SK-N-MC (cell line): Measurements from ENCODE around the gene GRID2.
"Not testable (repeated sequence)": the region's sequence is repeated elsewhere in the genome, so short reads cannot be mapped to it uniquely, and the experiment has no call there.

Experiments used
- DNase-seq: peaks from one replicate; pipeline ENCODE4 v3.0.0-alpha.2; 2011; ENCODE audit warnings: low read depth, low spot score
- H3K27ac ChIP-seq: fragments of 200-600 bp; sonication (generic); 2 replicates; pipeline ENCODE4 v1.5.1; 2016; ENCODE audit warnings: mixed run types
- H3K36me3 ChIP-seq: fragments of 200-600 bp; sonication (generic); 2 replicates; pipeline ENCODE4 v1.6.1; 2017; ENCODE audit warnings: antibody characterized with exemption, low read length, mixed read lengths; ENCODE audit not compliant: insufficient read depth
- H3K4me3 ChIP-seq: fragments of 200-600 bp; sonication (generic); 2 replicates; pipeline ENCODE4 v1.5.1; 2016
- H3K9ac ChIP-seq: fragments of 200-600 bp; sonication (generic); 2 replicates; pipeline ENCODE4 v1.8.0; 2017; ENCODE audit warnings: mixed run types, mixed read lengths; ENCODE audit not compliant: insufficient read length
- H3K9me3 ChIP-seq: fragments of 200-600 bp; sonication (generic); 2 replicates; pipeline ENCODE4 v1.6.1; 2017; ENCODE audit warnings: low read depth, mild to moderate bottlenecking, antibody characterized with exemption, low read length, moderate library complexity, mixed read lengths
- EZH2 ChIP-seq: fragments of 200-600 bp; sonication (generic); IDR thresholded peaks from one replicate; pipeline ENCODE4 v1.6.1; 2017; ENCODE audit warnings: antibody characterized with exemption
- FOXP2 ChIP-seq: optimal IDR thresholded peaks from 2 replicates; pipeline ENCODE3; 2011; ENCODE audit warnings: mild to moderate bottlenecking, moderate library complexity; ENCODE audit not compliant: insufficient read depth; ENCODE audit errors: extremely low read length, control extremely low read depth
- POLR2AphosphoS5 ChIP-seq: IDR thresholded peaks from 2 replicates; pipeline ENCODE4 v1.6.1; 2012; ENCODE audit warnings: mild to moderate bottlenecking, low read depth, low read length, borderline replicate concordance

GRID2 gene

DNA sequence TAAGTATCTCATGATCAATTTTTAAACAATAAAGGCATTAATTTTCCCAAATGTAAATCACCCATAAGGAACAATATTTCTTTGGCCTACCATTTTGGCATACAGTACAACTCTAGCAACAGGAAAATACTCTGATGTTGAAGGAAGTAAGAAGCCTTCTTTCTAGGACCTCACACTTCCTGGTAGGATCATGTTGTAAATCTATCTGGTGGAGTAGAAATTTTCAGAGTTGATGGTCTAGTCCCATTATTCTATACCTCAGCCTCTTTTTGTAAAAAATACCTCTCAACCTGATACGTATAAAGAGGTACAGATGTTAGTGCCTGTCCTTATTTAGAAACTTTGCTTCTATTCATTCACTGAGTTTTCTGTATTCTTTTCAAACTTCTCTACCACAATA lies 40.2 kb upstream of the GRID2 start:
- Histone ChIP-seq H3K9ac (no peak overlapping the region), H3K27ac (no peak overlapping the region), H3K36me3 (no peaks in the 10 kb centered on the region), H3K9me3 (no peaks in the 10 kb centered on the region), H3K4me3 (no peak overlapping the region)
- DNase-seq: no peak
- no peak for TF ChIP-seq POLR2AphosphoS5
- TF ChIP-seq FOXP2: no peak
- no peak for TF ChIP-seq EZH2

GRCh38 chr4:92264163-92264562 lies 39.6 kb upstream of the GRID2 start:
- Histone ChIP-seq H3K36me3 (no peaks in the 10 kb centered on the region), H3K4me3 (no peak overlapping the region), H3K27ac (no peak overlapping the region), H3K9ac (no peak overlapping the region), H3K9me3 (no peaks in the 10 kb centered on the region)
- TF ChIP-seq FOXP2 (no peak), EZH2 (no peak), POLR2AphosphoS5 (no peak)
- DNase-seq: no peak

DNA sequence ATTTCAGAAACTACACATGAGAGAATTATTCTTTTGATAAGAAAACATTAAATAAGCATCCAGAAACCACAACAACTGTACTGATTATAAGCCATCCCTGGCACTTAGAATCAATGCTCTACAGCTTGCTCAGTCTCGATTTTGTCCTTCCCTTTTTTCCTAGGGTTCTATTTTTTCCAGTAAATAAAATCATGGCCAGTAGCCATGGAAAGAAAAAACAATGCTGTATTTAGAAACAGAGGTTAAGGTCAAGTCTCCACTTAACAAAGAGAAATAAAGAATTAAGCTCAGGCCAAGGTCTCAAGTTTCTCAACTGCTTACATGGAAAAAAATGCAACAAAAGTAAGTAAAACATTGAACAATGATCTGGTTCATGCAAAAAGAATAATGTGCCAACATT lies 38.7 kb upstream of the GRID2 start:
- Histone ChIP-seq H3K27ac (no peak overlapping the region), H3K4me3 (no peak overlapping the region), H3K9ac (no peak overlapping the region), H3K9me3 (no peaks in the 10 kb centered on the region), H3K36me3 (no peaks in the 10 kb centered on the region)
- no peak for TF ChIP-seq POLR2AphosphoS5
- TF ChIP-seq FOXP2: no peak
- no peak for TF ChIP-seq EZH2
- no peak for DNase-seq

DNA sequence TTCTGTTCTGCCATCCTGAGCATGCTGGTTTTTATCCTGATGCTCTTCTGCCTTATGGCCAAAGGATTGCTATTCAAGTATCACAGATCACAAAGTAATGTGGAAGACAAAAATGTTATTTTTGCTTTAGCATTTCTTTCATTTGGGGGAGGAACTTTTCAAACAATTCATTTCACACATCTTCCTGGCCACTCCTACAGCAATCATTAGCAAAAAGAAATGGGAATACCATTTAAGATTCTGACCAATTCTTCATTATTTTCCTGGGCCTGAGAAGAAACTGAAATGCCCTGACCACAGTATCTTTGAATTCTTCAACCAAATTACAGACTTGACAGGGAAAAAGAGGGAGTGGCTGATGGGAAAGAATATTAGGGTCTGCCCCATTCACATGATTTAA lies 38.0 kb upstream of the GRID2 start:
- H3K36me3 ChIP-seq: no peaks in the 10 kb centered on the region

GRCh38 chr4:92266521-92266920 lies 37.2 kb upstream of the GRID2 start:
- Histone ChIP-seq H3K9me3 (no peaks in the 10 kb centered on the region), H3K27ac (no peak overlapping the region), H3K36me3 (no peaks in the 10 kb centered on the region), H3K9ac (no peak overlapping the region), H3K4me3 (no peak overlapping the region)
- TF ChIP-seq FOXP2: no peak
- no peak for TF ChIP-seq POLR2AphosphoS5
- TF ChIP-seq EZH2: no peak
- no peak for DNase-seq

More for the DNA sequence above, 38.0 kb upstream of the GRID2 start:
- no peak overlapping the region for H3K9ac ChIP-seq
- no peak overlapping the region for H3K4me3 ChIP-seq
- no peaks in the 10 kb centered on the region for H3K9me3 ChIP-seq
- TF ChIP-seq EZH2: no peak
- TF ChIP-seq FOXP2: no peak
- no peak for TF ChIP-seq POLR2AphosphoS5
- no peak overlapping the region for H3K27ac ChIP-seq
- no peak for DNase-seq

GRCh38 chr4:92268642-92269041 lies 35.1 kb upstream of the GRID2 start:
- no peak overlapping the region for H3K27ac ChIP-seq
- no peaks in the 10 kb centered on the region for H3K36me3 ChIP-seq
- no peak overlapping the region for H3K9ac ChIP-seq
- TF ChIP-seq FOXP2: no peak
- no peak for TF ChIP-seq POLR2AphosphoS5
- TF ChIP-seq EZH2: no peak
- no peaks in the 10 kb centered on the region for H3K9me3 ChIP-seq
- DNase-seq: no peak
- no peak overlapping the region for H3K4me3 ChIP-seq

GRCh38 chr4:92270908-92271307 lies 32.9 kb upstream of the GRID2 start:
- TF ChIP-seq FOXP2: no peak
- TF ChIP-seq POLR2AphosphoS5: no peak
- TF ChIP-seq EZH2: no peak
- no peak for DNase-seq
- Histone ChIP-seq H3K9me3 (no peaks in the 10 kb centered on the region), H3K4me3 (no peak overlapping the region), H3K36me3 (no peaks in the 10 kb centered on the region), H3K9ac (no peak overlapping the region), H3K27ac (no peak overlapping the region)

DNA sequence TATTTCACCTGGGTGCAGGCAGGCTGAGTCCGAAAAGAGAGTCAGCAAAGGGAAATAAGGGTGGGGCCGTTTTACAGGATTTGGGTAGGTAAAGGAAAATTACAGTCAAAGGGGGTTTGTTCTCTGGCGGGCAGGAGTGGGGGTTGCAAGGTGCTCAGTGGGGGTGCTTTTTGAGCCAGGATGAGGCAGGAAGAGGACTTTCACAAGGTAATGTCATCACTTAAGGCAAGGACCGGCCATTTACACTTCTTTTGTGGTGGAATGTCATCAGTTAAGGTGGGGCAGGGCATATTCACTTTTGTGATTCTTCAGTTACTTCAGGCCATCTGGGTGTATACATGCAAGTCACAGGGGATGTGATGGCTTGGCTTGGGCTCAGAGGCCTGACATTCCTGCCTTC lies 32.2 kb upstream of the GRID2 start:
- H3K36me3 ChIP-seq, H3K9me3 ChIP-seq, H3K4me3 ChIP-seq, H3K9ac ChIP-seq, DNase-seq, H3K27ac ChIP-seq: not testable (repeated sequence)

DNA sequence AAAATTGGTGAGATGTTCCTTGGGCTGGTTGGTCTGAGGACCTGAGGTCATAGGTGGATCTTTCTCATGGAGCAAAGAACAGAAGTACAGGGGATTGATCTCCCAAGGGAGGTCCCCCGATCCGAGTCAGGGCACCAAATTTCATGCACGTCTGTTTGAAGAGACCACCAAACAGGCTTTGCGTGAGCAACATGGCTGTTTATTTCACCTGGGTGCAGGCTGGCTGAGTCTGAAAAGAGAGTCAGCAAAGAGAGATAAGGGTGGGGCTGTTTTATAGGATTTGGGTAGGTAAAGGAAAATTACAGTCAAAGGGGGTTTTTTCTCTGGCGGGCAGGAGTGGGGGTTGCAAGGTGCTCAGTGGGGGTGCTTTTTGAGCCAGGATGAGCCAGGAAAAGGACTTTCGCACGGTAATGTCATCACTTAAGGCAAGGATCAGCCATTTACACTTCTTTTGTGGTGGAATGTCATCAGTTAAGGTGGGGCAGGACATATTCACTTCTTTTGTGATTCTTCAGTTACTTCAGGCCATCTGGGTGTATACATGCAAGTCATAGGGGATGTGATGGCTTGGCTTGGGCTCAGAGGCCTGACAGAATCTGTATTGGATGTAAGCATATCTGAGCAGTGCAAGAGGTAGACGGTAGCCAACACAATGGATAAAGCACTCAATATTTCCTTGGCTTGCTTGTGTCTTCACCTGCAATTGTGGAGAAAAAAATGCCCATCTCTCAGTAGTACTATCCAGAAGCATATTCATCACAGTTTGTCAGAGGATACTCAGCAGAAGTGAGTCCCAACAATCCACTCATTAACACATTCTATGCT lies 26.5 kb upstream of the GRID2 start:
- H3K9me3 ChIP-seq, DNase-seq, H3K27ac ChIP-seq, H3K9ac ChIP-seq, H3K36me3 ChIP-seq, H3K4me3 ChIP-seq: not testable (repeated sequence)
